Large intestine (tissue), 3 donors: Measurements from ENCODE around the gene FGF4. TPM values are rescaled to one million over a fixed set of nuclear protein-coding genes. Genes with fewer than 3 reads are reported as not detected.
A peak's percentile ranks its signal among the peaks of the same experiment; 100 is the strongest.

Source experiments
- DNase-seq, 2 donors: peaks; one replicate each; pipeline versions ENCODE4 v3.0.0 to v3.0.0-alpha.2; 2013
- H3K27ac ChIP-seq: one replicate; pipeline ENCODE4 v1.5.1; 2013; ENCODE audit warnings: low read length
- H3K27me3 ChIP-seq: 2 replicates; pipeline ENCODE4 v1.6.1; 2013; ENCODE audit warnings: low read length; ENCODE audit not compliant: control insufficient read depth, insufficient read depth
- H3K36me3 ChIP-seq: 2 replicates; pipeline ENCODE4 v1.6.1; 2013; ENCODE audit warnings: low read length; ENCODE audit not compliant: control insufficient read depth, insufficient read depth
- H3K4me1 ChIP-seq: one replicate; pipeline ENCODE4 v1.6.1; 2013; ENCODE audit warnings: low read length; ENCODE audit not compliant: control insufficient read depth, insufficient read depth
- H3K4me3 ChIP-seq: one replicate; pipeline ENCODE4 v1.5.1; 2013; ENCODE audit warnings: low read length
- H3K9me3 ChIP-seq: one replicate; pipeline ENCODE4 v1.6.1; 2013; ENCODE audit warnings: mild to moderate bottlenecking, low read depth, low read length, moderate library complexity; ENCODE audit not compliant: control insufficient read depth
- WGBS: methylation state at CpG from one replicate; pipeline ENCODE4 v1.1.5; 2013; ENCODE audit warnings: low lambda C conversion rate; ENCODE audit not compliant: insufficient coverage; 5-methylcytosine and 5-hydroxymethylcytosine counted together
- polyA plus RNA-seq: library from polyadenylated mRNA; unstranded; fragments of 120-200 nt; gene quantifications from one replicate; pipeline ENCODE4 v1.2.1, GENCODE V29; 2013

Gene FGF4
- polyA plus RNA-seq, 1 donor, result 0.03 TPM

- WGBS, result no CpG with 5 or more reads among the region's 107 CpGs
- H3K27me3 ChIP-seq, result peaks cover 85% of the 10 kb centered on the region
- H3K4me1 ChIP-seq, result peaks cover 2% of the 10 kb centered on the region
- DNase-seq, result peak in 1 of 2 donors; percentile 70
- H3K4me3 ChIP-seq, result no peak overlapping the region
- no peaks in the 10 kb centered on the region for H3K9me3 ChIP-seq
- H3K36me3 ChIP-seq, result no peaks in the 10 kb centered on the region
- H3K27ac ChIP-seq, result no peak overlapping the region
Observed at GRCh38 chr11:69817265-69818230, 42.4 kb upstream of the FGF4 start.

DNA sequence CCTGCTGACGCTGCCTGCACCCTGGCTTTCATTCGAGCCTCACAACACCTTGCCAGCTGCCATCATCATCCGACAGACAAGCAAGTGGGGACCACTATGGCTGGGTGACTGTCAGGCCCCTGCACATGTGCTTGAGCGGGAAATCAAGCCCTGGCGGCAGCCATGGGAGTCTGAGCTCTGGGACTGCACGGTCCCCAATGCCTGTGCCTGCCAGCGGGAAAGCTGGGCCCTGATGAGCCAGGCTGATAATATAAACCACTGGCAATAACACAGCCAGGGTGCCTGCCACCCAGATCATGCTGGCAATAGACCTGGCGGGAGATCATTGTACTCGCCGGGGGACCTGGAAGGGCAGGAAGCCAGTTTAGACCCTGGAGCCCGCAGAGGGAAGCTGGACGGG is 41.5 kb upstream of the FGF4 start:
- Histone ChIP-seq H3K4me1 (peaks cover 2% of the 10 kb centered on the region), H3K27ac (no peak overlapping the region), H3K4me3 (no peak overlapping the region), H3K27me3 (peaks cover 80% of the 10 kb centered on the region), H3K9me3 (no peaks in the 10 kb centered on the region), H3K36me3 (no peaks in the 10 kb centered on the region)
- DNase-seq, result no peak
- no CpG with 5 or more reads among the region's 12 CpGs for WGBS

- peaks cover 4% of the 10 kb centered on the region for H3K4me1 ChIP-seq
- peaks cover 73% of the 10 kb centered on the region for H3K27me3 ChIP-seq
- no peak for DNase-seq
- H3K4me3 ChIP-seq, result no peak overlapping the region
- WGBS, result no CpG with 5 or more reads among the region's 13 CpGs
- no peaks in the 10 kb centered on the region for H3K9me3 ChIP-seq
- H3K27ac ChIP-seq, result no peak overlapping the region
- H3K36me3 ChIP-seq, result no peaks in the 10 kb centered on the region
Observed at GRCh38 chr11:69815973-69816372, 40.8 kb upstream of the FGF4 start.

DNA sequence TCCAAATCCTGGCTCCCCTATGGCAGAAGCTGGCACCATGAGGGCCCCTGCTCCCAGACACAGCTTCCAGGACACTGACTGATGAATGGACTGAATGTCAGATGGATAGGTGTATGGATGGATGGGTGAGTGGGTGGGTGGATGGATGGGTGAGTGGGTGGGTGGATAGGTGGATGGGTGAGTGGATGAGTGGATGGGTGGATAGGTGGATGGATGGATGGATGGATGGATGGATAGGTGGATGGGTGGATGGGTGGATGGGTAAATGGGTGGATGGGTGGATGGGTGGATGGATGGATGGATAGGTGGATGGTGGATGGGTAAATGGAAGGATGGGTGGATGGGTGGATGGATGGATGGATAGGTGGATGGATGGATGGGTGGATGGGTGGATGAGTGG is 39.8 kb upstream of the FGF4 start:
- Histone ChIP-seq H3K27ac (no peak overlapping the region), H3K36me3 (no peaks in the 10 kb centered on the region), H3K27me3 (peaks cover 62% of the 10 kb centered on the region), H3K9me3 (no peaks in the 10 kb centered on the region), H3K4me1 (peaks cover 4% of the 10 kb centered on the region), H3K4me3 (no peak overlapping the region)
- no peak for DNase-seq

DNA sequence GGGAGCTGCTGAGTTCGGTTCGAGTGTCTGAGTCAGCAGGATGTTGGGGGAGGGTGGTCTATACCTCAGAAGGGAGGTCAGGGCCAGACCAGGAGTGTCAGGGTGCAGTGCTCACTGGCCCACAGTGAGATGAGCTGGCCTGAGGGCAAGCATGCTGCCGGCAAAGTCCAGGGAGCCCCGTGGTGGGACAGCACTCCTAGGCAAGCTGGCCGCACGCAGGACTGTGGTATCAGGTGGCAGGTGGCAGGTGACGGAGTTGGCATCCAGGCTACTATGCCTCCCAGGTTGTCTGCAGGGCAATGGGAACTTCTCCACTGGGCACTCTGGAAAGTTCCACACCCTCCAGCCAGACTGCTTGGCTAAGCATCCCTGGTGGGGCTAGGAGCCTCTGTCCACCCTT is 39.3 kb upstream of the FGF4 start:
- no CpG with 5 or more reads among the region's 7 CpGs for WGBS
- Histone ChIP-seq H3K27me3 (peaks cover 57% of the 10 kb centered on the region), H3K4me1 (peaks cover 4% of the 10 kb centered on the region), H3K27ac (no peak overlapping the region), H3K36me3 (no peaks in the 10 kb centered on the region), H3K4me3 (no peak overlapping the region), H3K9me3 (no peaks in the 10 kb centered on the region)
- no peak for DNase-seq

DNA sequence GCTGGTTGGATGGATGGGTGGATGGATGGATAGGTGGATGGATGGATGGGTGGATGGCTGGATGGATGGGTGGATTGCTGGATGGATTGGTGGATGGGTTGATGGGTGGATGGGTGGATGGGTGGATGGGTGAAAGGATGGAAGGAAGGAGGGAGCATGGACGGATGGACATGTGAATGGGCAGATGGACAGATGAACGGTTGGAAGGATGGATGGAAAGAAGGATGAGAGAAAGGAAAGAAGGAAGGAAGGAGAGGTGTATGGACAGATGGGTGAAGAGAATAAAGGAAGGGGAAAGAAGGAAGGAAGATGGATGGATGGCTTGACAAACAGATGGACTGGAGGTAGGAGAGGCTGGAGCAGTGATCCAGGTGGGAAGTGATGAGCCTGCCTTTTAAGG is 38.7 kb upstream of the FGF4 start:
- 95% methylated on average over 2 of the region's 2 CpGs for WGBS
- H3K4me3 ChIP-seq, result no peak overlapping the region
- peaks cover 4% of the 10 kb centered on the region for H3K4me1 ChIP-seq
- DNase-seq, result no peak
- H3K27me3 ChIP-seq, result peaks cover 55% of the 10 kb centered on the region
- no peaks in the 10 kb centered on the region for H3K9me3 ChIP-seq
- no peaks in the 10 kb centered on the region for H3K36me3 ChIP-seq
- no peak overlapping the region for H3K27ac ChIP-seq

DNA sequence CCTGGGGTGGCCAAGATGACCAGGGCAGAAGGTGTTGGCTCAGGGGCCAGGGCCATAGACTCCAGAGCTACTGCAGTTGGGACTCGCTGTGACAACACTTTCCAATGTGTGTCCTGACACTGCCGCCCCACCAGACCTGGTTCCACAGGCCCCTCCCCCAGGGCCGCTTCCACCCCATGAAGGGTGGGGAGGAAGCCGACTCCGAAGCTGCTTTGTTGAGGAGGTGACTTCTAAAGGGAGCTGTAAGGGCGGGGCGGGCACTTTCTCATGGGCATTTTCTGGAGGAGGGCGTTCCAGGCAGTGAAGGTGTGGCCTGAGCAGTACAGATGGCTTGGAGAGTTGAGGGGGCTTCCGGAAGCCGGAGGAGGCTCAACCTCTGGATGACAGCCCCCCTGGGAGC is 37.8 kb upstream of the FGF4 start:
- H3K27me3 ChIP-seq, result peaks cover 52% of the 10 kb centered on the region

DNA sequence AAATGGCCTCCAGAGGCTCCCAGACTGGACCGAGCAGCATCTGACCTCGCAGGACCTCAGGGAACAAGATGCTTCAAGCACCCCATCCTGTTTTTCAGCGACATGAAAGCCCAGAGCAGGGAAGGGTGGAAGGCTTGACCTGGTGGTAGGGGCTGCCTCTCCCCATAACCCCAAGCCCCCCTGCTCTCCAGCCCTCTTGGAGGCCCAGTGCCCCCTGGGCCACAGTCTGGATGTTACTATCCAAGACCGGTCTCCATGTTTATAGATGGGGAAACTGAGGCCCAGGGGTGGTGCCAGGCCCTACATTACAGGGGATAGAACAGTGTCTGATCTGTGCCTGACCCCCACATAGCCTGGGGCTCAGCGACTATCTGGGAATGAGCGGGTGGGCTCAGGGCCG is 37.1 kb upstream of the FGF4 start:
- Histone ChIP-seq H3K27me3 (peaks cover 47% of the 10 kb centered on the region), H3K36me3 (no peaks in the 10 kb centered on the region), H3K9me3 (no peaks in the 10 kb centered on the region), H3K4me1 (peaks cover 2% of the 10 kb centered on the region), H3K4me3 (no peak overlapping the region), H3K27ac (no peak overlapping the region)
- no CpG with 5 or more reads among the region's 7 CpGs for WGBS
- DNase-seq, result no peak

More for the DNA sequence above, 37.8 kb upstream of the FGF4 start:
- Histone ChIP-seq H3K27ac (no peak overlapping the region), H3K9me3 (no peaks in the 10 kb centered on the region), H3K36me3 (no peaks in the 10 kb centered on the region), H3K4me3 (no peak overlapping the region), H3K4me1 (peaks cover 2% of the 10 kb centered on the region)
- WGBS, result no CpG with 5 or more reads among the region's 10 CpGs
- no peak for DNase-seq

- no peak overlapping the region for H3K4me3 ChIP-seq
- no peaks in the 10 kb centered on the region for H3K36me3 ChIP-seq
- H3K27me3 ChIP-seq, result peaks cover 39% of the 10 kb centered on the region
- DNase-seq, result no peak
- H3K4me1 ChIP-seq, result peaks cover 2% of the 10 kb centered on the region
- H3K27ac ChIP-seq, result no peak overlapping the region
- no CpG with 5 or more reads among the region's 3 CpGs for WGBS
- no peaks in the 10 kb centered on the region for H3K9me3 ChIP-seq
Observed at GRCh38 chr11:69811431-69811830, 36.3 kb upstream of the FGF4 start.

GRCh38 chr11:69810289-69811118 is 35.4 kb upstream of the FGF4 start:
- H3K27me3 ChIP-seq, result peaks cover 30% of the 10 kb centered on the region
- H3K4me3 ChIP-seq, result no peak overlapping the region
- H3K4me1 ChIP-seq, result peaks cover 2% of the 10 kb centered on the region
- no peaks in the 10 kb centered on the region for H3K36me3 ChIP-seq
- DNase-seq, result no peak
- WGBS, result no CpG with 5 or more reads among the region's 39 CpGs
- no peak overlapping the region for H3K27ac ChIP-seq
- no peaks in the 10 kb centered on the region for H3K9me3 ChIP-seq
